IPS-18c (cell line): ENCODE results near the gene RELT.

Source experiments
- H3K4me3 ChIP-seq: 2 replicates; pipeline ENCODE4 v1.7.0; 2013; ENCODE audit warnings: low read depth, mild to moderate bottlenecking, low read length, moderate library complexity; ENCODE audit not compliant: insufficient read depth
- H3K9me3 ChIP-seq: one replicate; pipeline ENCODE4 v1.6.1; 2013; ENCODE audit warnings: mild to moderate bottlenecking, low read length, moderate library complexity; ENCODE audit not compliant: control insufficient read depth, insufficient read depth

Gene RELT

GRCh38 chr11:73344191-73344607, 32.0 kb upstream of the RELT start:
- Histone ChIP-seq H3K9me3 (no peaks in the 10 kb centered on the region), H3K4me3 (no peak overlapping the region)

- H3K4me3 ChIP-seq, result no peak overlapping the region
- no peaks in the 10 kb centered on the region for H3K9me3 ChIP-seq
Measured at GRCh38 chr11:73345481-73346160, 30.6 kb upstream of the RELT start.

GRCh38 chr11:73346186-73346935, 29.8 kb upstream of the RELT start:
- Histone ChIP-seq H3K4me3 (no peak overlapping the region), H3K9me3 (no peaks in the 10 kb centered on the region)

- Histone ChIP-seq H3K4me3 (no peak overlapping the region), H3K9me3 (no peaks in the 10 kb centered on the region)
Measured at GRCh38 chr11:73347067-73347466, 29.1 kb upstream of the RELT start.

GRCh38 chr11:73348838-73349237, 27.4 kb upstream of the RELT start:
- Histone ChIP-seq H3K4me3 (no peak overlapping the region), H3K9me3 (no peaks in the 10 kb centered on the region)

- Histone ChIP-seq H3K9me3 (no peaks in the 10 kb centered on the region), H3K4me3 (no peak overlapping the region)
Measured at GRCh38 chr11:73349633-73350032, 26.6 kb upstream of the RELT start.

- H3K9me3 ChIP-seq, result no peaks in the 10 kb centered on the region
- H3K4me3 ChIP-seq, result no peak overlapping the region; the same call in 1 of the 2 replicates
Measured at GRCh38 chr11:73350908-73351636, 25.1 kb upstream of the RELT start.

- Histone ChIP-seq H3K9me3 (no peaks in the 10 kb centered on the region), H3K4me3 (no peak overlapping the region)
Measured at GRCh38 chr11:73353422-73353821, 22.8 kb upstream of the RELT start.

GRCh38 chr11:73355109-73355508, 21.1 kb upstream of the RELT start:
- Histone ChIP-seq H3K9me3 (no peaks in the 10 kb centered on the region), H3K4me3 (no peak overlapping the region)

GRCh38 chr11:73356979-73357860, 19.0 kb upstream of the RELT start:
- no peak overlapping the region for H3K4me3 ChIP-seq
- H3K9me3 ChIP-seq, result no peaks in the 10 kb centered on the region

- H3K4me3 ChIP-seq, result no peak overlapping the region
- no peaks in the 10 kb centered on the region for H3K9me3 ChIP-seq
Measured at GRCh38 chr11:73358071-73358470, 18.1 kb upstream of the RELT start.

- Histone ChIP-seq H3K9me3 (no peaks in the 10 kb centered on the region), H3K4me3 (no peak overlapping the region)
Measured at GRCh38 chr11:73359341-73359740, 16.9 kb upstream of the RELT start.

- no peak overlapping the region for H3K4me3 ChIP-seq
- H3K9me3 ChIP-seq, result no peaks in the 10 kb centered on the region
Measured at GRCh38 chr11:73359930-73360742, 16.1 kb upstream of the RELT start.

- Histone ChIP-seq H3K4me3 (no peak overlapping the region), H3K9me3 (no peaks in the 10 kb centered on the region)
Measured at GRCh38 chr11:73360743-73361369, 15.3 kb upstream of the RELT start.

GRCh38 chr11:73361953-73362776, 14.0 kb upstream of the RELT start:
- Histone ChIP-seq H3K9me3 (no peaks in the 10 kb centered on the region), H3K4me3 (peak overlapping the region; percentile 40)
